ENCODE data around the gene RER1.

The RER1 gene

GRCh38 chr1:2433936-2434655 is 42.5 kb downstream of the RER1 start:
- Histone ChIP-seq H3K79me2 (ENCODE audit: insufficient read depth, low read depth) (no peaks in the 10 kb centered on the region), H3K4me1 (ENCODE audit: low read depth, poor library complexity, severe bottlenecking) (peaks cover 6% of the 10 kb centered on the region), H4K20me1 (ENCODE audit: insufficient read depth) (no peaks in the 10 kb centered on the region), H3K27me3 (ENCODE audit: insufficient read depth, low read depth) (peaks cover 78% of the 10 kb centered on the region), H3K36me3 (ENCODE audit: insufficient read depth) (no peaks in the 10 kb centered on the region), H3K9ac (no peak overlapping the region), H3K27ac (no peak overlapping the region), H3K4me3 (IDR thresholded peaks at IDR 0.05; ENCODE audit: insufficient read depth, low read depth, low read length) (no peak overlapping the region), H3K4me2 (no peak overlapping the region), H2AFZ (ENCODE audit: low read depth) (no peak overlapping the region)
- TF ChIP-seq CTCF (conservative IDR thresholded peaks at IDR 0.05; ENCODE audit: low read depth, low read length) = no peak

- Histone ChIP-seq H3K79me2 (ENCODE audit: insufficient read depth, low read depth) (no peaks in the 10 kb centered on the region), H3K27ac (no peak overlapping the region), H3K4me3 (IDR thresholded peaks at IDR 0.05; ENCODE audit: insufficient read depth, low read depth, low read length) (no peak overlapping the region), H3K4me2 (no peak overlapping the region), H3K27me3 (ENCODE audit: insufficient read depth, low read depth) (peaks cover 79% of the 10 kb centered on the region), H3K4me1 (ENCODE audit: low read depth, poor library complexity, severe bottlenecking) (peaks cover 15% of the 10 kb centered on the region), H4K20me1 (ENCODE audit: insufficient read depth) (no peaks in the 10 kb centered on the region), H2AFZ (ENCODE audit: low read depth) (no peak overlapping the region), H3K9ac (no peak overlapping the region), H3K36me3 (ENCODE audit: insufficient read depth) (no peaks in the 10 kb centered on the region)
- TF ChIP-seq CTCF (conservative IDR thresholded peaks at IDR 0.05; ENCODE audit: low read depth, low read length) = no peak
These were observed 43.5 kb downstream of the RER1 start for GRCh38 chr1:2435091-2435490.

DNA sequence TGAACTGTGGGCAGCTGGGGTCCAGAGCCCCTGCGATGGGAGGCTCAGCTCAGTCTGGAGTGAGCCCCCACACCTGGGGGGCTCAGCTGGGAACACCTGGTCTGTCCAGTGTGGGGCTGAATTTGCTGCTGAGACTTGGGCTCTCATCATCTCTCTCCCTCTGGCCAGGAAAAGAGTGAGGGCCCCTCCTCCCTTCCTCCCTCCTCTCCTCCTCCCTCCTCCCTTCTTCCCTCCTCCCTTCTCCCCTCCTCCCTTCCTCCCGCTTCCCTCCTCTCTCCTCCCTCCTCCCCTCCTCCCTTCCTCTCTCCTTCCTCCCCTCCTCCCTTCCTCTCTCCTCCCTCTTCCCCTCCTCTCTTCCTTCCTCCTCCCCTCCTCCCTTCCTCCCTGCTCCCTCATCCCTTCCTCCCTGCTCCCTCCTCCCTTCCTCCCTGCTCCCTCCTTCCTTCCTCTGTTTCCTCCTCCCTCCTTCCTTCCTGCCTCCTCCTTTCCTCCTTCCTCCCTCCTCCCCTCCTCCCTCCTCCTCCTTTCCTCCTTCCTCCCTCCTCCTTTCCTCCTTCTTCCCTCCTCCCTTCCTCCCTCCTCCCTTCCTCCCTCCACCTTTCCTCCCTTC is 44.2 kb downstream of the RER1 start:
- Histone ChIP-seq H2AFZ (ENCODE audit: low read depth) (no peak overlapping the region), H3K4me3 (IDR thresholded peaks at IDR 0.05; ENCODE audit: insufficient read depth, low read depth, low read length) (no peak overlapping the region), H4K20me1 (ENCODE audit: insufficient read depth) (no peaks in the 10 kb centered on the region), H3K27ac (no peak overlapping the region), H3K9ac (no peak overlapping the region), H3K4me2 (no peak overlapping the region), H3K36me3 (ENCODE audit: insufficient read depth) (no peaks in the 10 kb centered on the region), H3K4me1 (ENCODE audit: low read depth, poor library complexity, severe bottlenecking) (peaks cover 15% of the 10 kb centered on the region), H3K27me3 (ENCODE audit: insufficient read depth, low read depth) (peaks cover 77% of the 10 kb centered on the region), H3K79me2 (ENCODE audit: insufficient read depth, low read depth) (no peaks in the 10 kb centered on the region)
- TF ChIP-seq CTCF (conservative IDR thresholded peaks at IDR 0.05; ENCODE audit: low read depth, low read length) = no peak

GRCh38 chr1:2436876-2437275 is 45.2 kb downstream of the RER1 start:
- peaks cover 78% of the 10 kb centered on the region for H3K27me3 ChIP-seq (ENCODE audit: insufficient read depth, low read depth)
- H3K36me3 ChIP-seq (ENCODE audit: insufficient read depth) = no peaks in the 10 kb centered on the region
- H3K79me2 ChIP-seq (ENCODE audit: insufficient read depth, low read depth) = no peaks in the 10 kb centered on the region
- no peak overlapping the region for H3K4me3 ChIP-seq (IDR thresholded peaks at IDR 0.05; ENCODE audit: insufficient read depth, low read depth, low read length)
- H3K27ac ChIP-seq = no peak overlapping the region
- H3K4me2 ChIP-seq = no peak overlapping the region
- H4K20me1 ChIP-seq (ENCODE audit: insufficient read depth) = no peaks in the 10 kb centered on the region
- peaks cover 15% of the 10 kb centered on the region for H3K4me1 ChIP-seq (ENCODE audit: low read depth, poor library complexity, severe bottlenecking)
- no peak overlapping the region for H2AFZ ChIP-seq (ENCODE audit: low read depth)
- no peak overlapping the region for H3K9ac ChIP-seq
- TF ChIP-seq CTCF (conservative IDR thresholded peaks at IDR 0.05; ENCODE audit: low read depth, low read length) = no peak
